M059J (cell line): Measurements from ENCODE around the gene C2orf68. TPM values are rescaled to one million over a fixed set of nuclear protein-coding genes. Genes with fewer than 3 reads are reported as not detected.
A peak's percentile ranks its signal among the peaks of the same experiment; 100 is the strongest.
"Not testable (repeated sequence)": the region's sequence is repeated elsewhere in the genome, so short reads cannot be mapped to it uniquely, and the experiment has no call there.

ENCODE experiments used
- DNase-seq: peaks from one replicate; pipeline ENCODE4 v3.0.0-alpha.2; 2012; ENCODE audit warnings: low read depth
- total RNA-seq: library from RNA; depleted of rRNA; stranded (reverse); fragments of >200 nt; shearing (Covaris generic); gene quantifications from 2 replicates; pipeline ENCODE4 v1.2.3, GENCODE V29; 2014

C2orf68 gene
- total RNA-seq, 1 experiment from 2014 or later: 19.1 TPM

DNA sequence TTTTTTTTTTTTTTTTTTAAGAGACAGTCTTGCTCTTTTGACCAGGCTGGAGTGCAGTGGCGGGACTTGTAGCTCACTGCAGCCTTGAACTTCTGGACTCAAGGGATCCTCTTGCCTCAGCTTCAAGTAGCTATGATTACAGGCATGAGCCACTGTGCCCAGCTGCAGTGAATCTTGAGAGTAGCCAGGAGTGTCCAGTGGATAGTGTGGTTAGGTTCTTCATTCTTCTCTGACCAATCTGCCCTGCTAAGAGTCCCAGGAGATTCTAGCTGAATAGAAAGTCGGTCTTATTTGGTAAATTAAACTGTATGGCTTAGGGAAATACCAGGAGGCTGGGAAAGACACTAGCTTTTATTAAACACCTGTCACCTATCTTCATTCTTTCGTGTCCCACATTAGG is 19.4 kb upstream of the C2orf68 start:
- no peak for DNase-seq

DNA sequence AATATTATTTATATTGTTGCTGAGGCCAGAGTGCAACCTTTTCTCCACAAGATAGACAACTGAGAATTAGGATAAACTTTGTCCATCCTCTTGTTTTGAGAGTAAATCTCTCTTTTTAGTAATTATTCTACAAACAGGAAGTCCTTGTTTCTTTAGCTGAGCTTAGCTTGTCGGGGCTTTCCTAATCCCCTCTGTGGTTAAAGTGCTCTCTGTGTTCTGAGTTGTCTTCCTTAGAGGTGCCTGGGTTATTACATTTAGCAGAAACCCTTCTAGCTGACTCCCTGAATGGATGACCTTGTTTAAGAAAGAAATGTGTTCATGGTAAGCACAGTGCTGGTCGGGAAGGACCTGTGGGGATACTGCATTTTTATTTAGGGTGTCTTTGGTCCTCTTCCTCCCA is 16.8 kb upstream of the C2orf68 start:
- DNase-seq: no peak

DNA sequence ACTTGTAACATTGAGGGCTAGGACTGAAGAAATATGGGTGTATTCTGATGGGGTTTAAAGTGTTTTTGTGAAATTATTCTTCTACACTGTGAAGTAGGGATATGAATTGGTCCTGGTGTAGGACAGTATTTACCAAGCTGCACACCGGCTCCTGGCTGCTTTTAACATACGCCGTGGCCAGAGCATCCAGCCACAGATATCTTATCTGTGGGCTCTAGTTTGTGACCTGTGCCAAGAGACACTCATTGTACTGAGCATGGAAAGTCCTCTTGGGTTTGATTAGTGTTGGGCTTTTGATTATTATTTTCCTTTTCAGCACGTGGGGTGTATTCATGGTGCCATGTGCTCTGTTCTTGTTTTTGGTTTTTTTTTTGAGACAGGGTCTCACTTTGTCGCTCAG is 12.1 kb upstream of the C2orf68 start:
- DNase-seq: no peak

DNA sequence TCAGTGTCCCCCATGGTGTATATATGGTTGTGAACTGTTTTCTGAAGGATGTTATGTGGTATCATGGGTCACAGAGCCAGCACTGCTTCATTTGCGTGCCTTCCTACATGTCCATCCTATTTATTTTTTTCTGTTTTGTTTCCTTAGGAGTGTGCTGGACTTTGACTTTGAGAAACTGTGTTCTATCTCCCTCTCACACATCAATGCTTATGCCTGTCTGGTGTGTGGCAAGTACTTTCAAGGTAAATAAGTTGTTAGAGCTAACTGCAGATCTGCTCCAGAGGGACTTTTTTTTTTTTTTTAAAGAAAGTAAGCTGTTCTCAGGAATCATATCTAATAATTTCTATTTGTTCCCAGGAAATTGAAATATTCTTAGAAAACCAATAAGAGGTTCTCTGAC is 9.5 kb upstream of the C2orf68 start:
- no peak for DNase-seq

DNA sequence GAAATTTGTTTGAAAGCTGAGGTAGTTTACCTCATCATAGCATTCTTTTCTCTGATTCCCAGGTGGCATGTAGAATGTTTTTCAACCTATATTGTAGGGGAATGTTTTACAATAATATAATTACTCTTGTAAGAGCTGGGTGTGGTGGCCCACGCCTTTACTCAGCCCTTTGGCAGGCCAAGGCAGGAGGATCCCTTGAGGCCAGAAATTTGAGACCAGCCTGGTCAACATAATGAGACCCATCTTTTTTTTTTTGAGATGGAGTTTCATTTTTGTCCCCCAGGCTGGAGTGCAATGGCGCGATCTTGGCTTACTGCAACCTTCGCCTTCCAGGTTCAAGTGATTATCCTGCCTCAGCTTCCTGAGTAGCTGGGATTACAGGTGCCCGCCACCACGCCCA is 7.8 kb upstream of the C2orf68 start:
- no peak for DNase-seq

DNA sequence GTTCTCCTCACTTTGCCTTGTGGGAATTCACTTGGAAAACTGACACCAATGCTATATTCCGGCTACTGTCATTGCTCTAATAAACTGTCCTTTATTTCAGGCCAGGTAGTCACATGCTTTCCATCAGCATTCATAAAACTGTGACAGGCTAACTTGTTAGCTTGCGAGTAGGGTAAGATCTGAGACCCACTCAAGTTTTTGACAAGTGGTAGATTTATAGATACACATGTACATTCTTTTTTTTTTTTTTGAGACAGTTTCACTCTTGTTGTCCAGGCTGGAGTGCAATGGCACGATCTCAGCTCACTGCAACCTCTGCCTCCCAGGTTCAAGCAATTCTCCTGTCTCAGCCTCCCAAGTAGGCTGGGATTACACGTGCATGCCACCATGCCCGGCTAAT is 5.9 kb upstream of the C2orf68 start:
- DNase-seq: not testable (repeated sequence)

DNA sequence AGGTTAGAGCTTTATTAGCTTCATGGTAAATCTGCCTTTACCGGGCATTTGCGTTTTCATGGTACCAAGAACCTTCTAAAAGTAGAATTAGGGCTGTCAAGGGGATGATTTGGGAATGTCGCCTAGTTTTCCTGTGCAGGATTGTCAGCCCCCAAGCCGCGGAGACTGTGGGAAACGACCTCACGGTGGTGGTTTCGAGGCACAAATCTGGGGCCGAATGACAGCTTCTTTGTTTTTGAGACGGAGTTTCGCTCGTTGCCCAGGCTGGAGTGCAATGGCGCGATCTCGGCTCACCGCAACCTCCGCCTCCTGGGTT is 3.5 kb upstream of the C2orf68 start:
- no peak for DNase-seq

DNA sequence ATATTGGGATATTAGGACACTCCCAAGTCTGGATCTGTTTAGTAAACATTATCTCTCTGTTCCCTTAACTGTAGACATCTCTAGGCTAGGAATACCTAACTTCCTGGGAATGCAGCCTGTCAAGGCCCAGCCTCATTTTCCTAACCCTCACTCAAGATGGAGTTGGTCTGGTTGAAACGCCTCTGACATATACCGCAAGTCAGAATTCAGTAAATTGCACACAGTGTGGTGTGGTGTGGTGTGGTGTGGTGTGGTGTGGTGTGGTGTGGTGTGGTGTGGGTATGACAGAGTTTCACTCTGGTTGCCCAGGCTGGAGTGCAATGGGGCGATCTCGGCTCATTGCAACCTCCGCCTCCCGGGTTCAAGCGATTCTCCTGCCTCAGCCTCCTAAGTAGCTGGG is 2.9 kb upstream of the C2orf68 start:
- not testable (repeated sequence) for DNase-seq

DNA sequence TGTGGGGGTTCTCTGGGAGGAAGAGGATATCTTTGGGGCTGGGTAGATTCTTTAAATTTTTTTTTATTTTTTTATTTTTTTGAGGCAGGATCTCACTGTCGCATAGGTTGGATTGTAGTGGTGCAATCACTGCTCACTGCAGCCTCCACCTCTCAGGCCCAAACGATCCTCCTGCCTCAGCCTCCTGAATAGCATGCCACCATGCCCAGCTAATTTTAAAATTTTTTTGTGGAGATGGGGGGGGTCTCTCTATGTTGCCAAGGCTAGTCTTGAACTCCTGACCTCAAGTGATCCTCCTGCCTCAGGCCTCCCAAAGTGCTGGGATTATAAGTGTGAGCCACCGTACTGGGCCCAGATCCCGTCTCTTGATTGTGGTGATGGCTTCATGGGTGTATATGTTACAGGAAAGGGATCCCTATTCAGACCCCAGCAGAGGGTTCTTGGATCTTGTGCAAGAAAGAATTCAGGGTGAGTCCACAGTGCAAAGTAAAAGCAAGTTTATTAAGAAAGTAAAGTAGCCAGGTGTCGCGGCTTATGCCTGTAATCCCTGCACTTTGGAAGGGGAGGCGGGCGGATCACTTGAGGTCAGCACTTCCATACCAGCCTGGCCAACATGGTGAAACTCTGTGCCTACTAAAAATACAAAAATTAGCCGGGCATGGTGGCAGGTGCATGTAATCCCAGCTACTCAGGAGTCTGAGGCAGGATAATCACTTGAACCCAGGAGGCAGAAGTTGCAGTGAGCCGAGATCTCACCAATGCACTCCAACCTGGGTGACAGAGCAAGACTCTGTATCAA is 2.0 kb upstream of the C2orf68 start:
- DNase-seq: no peak

DNA sequence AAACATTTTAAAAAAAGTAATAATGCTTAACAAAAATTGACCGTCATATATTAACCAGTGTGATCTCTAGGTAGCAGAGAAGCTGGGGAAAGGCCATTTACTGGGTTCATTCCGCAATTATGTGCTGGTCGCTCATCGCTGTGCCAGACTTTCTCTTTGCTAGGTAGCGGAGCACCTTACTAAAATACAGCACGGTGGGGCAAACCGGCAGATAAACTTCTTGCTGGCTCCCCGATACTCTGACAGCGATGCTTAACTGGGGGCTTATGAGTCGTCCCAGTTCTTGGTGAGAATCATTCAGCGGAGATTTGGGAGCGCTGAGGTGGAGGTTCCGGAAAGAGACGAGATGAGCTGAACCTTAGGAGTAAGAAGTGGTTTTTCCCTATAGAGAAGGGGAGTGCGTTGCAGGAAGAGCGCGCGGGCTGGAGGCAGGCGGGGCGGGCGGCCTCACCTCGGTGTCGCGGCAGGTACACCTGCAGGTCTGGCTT is 605 bp downstream of the C2orf68 start:
- no peak for DNase-seq

DNA sequence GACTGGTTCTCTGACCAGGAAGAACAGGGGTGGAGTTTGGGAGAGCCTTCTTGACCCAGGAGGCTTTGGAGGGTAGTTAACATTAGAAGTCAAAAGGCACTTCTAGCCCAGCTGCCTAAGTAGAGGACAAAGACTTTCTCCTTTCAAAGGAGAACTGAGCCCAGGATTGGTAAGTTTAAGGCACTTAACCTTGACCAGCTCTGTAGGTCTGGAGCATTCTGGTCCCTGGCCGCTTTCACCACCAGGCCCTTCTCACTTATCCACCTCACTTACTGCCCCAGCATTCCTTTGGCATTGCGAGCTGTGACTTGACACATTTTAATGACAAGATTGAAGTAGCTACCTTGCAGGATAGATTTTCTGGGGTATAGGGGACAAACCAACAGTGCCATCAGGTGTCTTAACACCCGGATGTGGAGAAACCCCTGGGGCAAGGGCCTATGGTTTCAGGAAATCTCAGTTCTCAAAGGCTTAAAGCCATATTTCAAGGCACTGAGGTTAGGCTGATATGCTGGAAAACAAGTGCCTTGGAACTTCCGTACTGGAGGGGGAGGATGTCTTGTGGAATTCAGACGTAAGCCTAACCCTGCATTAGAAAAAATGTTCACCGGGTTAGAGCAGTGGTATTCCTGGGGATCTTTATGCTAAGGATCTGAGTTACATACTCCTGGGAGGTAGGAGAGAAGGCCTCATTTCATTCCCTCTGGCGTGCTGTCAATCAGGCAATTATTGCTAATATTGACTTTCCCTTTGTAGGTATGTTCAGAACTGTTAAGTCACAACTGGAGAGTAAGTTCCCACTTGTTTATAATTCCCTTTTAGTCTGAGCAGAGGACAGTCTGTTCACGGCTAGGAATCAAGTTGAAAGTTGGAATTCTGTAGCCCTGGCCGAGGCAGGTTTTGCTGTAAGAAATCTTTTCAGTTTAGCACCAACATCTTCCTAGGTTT is 4.3 kb downstream of the C2orf68 start:
- no peak for DNase-seq

DNA sequence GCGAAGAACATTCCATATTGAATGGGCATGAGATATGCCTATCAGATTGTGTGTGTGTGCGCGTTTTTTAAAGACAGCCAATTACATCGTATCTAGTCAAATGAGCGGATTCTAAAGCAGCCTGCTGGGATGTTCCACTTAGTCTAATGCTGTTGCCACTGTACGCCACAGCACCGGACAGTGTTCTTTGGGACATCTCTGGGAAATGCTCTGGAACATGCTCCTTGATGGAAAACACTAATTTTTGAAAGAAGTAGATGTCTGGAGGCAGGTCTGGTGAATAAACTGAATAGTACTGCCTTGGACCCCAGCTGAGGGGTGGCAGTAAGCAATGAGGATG is 5.8 kb downstream of the C2orf68 start:
- no peak for DNase-seq

DNA sequence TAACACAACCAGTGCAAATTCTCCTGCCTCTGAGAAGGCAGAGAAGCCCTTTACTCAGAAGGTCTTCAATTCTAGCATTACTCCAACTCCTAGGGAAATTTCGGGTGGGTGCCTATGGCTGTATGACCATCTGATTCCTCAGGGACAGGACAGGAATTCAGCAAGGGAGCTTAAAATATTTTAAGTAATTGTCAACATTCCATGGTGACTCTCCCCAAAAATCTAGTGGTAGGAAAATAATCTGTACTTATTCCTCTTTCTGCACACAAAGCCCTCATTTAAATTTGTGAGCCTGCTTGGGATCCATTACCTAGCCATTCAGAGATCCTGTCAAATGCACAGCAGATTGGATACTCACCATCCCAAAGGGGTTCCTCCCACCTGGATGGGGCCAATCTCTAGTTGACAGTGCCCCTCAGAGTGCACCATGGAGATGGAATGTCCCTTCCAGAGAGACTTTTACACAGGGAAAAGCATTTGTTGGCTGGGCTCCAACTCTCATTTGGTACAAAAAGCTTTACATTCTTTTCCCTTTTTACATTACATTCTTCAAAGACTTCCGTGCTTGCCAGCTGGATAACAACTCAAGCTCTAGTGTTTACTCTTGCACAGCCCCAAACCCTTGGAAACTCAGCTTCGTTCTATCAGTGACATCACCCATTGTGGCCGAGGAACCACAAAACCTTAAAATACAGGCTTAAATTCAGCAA is 6.3 kb downstream of the C2orf68 start:
- DNase-seq: peak; percentile 46

DNA sequence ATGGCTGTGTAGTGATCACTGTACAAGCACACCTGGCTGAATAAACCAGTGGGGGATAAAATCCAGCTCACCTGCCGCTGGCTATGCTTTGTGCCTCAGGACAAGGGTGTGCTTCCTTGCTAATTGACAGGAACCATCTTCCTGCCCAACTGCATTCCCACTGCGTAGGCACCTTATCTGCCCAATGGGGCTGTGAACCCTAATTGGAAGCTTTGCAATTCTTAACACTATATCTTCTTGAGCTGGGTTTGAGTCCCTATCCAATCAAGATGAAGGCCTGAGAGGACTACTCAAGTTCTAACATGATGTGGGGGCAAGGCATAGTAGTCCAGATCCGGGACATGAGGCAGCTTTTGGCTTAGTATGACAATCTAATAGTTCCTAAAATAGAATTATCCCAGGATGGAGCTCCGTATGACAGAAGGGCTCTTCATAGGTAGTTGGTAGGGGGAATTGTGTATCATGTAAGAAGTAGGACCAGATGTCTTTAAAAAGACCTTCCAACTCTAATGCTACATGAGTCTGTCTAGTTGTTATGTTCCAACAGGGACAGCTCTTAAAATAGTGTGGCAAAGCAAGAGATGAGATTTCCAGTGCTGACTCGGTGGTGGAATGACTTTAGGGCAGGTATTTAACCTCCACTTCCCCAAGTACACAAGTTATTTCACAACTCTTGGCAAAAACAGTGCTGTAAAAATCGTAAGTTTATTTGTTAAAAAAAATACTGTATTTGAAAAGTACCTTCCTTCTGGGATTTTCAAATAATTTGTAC is 7.1 kb downstream of the C2orf68 start:
- no peak for DNase-seq

DNA sequence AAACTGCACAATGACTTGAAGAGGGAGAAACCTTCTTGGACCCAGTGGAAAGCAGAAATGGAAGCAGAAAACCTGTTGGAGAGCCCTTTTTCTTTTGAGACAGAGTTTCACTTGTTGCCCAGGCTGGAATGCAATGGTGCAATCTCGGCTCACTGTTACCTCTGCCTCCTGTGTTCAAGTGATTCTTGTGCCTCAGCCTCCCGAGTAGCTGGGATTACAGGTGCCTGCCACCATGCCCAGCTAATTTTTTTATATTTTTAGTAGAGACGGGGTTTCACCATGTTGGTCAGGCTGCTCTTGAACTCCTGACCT is 7.8 kb downstream of the C2orf68 start:
- not testable (repeated sequence) for DNase-seq

DNA sequence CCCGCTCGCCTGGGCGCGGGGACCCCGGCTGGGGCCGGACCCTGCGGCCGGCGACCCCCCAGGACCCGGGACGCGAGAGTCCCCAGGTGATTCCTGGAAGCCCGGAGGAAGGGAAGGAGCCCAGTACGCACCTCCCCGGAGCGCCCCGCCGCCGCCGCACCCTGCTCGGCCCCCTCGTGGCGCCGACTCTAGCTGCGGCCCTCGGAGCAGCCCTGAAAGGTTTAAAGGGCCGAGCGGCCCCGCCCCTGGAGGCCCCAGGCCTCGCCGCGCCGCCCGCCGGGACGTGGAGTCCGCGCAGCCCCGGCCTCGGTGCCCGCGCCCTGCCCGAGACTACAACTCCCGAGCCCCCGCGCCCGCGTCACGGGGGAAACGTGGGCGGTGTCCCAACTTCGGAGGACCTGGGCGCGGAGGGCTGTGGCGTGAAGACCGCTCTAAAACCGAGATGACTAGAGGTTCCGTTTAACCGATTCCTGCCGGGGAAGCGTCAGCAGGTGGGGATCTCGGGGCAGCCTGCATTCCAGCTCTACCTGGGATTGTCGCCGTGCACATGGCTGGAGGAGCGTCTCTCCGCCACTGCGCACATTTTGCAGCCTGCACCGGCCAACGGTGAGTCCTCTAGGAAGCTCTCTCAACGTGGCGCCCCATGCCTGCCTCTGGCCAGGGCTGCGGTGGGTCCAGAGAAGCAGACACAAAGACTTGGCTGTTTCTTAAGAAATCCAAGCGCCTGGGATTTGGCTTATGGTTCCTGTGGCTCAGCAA is 9.2 kb downstream of the C2orf68 start, which contains the start of gene TMEM150A:
TSS of gene TMEM150A (minus strand) at position 223 of the 759 bp plus-strand sequence. CDS start 750 bp downstream, outside the sequence.
- DNase-seq: peak; percentile 90

DNA sequence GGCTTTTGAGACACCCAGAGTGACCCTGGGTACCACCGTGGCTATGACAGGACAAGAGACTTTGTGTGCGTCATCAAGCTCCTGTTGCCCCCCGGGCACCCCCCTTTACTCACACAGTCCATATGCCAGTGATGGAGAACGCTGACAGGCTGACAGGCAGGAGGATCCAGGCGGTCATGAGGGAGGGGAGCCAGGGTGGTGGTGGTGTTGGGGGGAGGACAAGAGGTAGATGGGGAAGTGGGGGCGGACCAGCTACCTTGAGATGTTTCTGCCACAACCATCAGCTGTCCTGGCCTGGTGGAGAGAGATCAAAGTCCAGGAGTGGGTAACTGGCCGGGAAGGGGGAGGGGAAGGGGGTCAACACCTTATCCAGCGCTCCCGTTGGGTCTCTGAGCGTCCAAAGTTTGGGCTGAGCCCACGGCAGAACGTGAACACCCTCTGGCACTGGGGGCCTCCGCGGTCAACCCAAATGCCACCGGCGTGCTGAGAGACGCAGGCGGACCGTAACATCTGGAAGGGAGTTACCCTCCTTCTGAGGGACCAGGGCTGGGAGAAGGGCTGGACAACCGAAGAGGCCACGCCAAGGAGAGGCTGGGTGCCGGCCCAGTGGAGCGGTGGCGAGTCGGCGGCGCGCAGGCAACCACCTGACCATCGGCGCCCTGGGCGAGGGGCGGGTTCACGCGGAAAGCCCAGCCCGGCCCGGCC is 9.9 kb downstream of the C2orf68 start:
- DNase-seq: peak; percentile 47

DNA sequence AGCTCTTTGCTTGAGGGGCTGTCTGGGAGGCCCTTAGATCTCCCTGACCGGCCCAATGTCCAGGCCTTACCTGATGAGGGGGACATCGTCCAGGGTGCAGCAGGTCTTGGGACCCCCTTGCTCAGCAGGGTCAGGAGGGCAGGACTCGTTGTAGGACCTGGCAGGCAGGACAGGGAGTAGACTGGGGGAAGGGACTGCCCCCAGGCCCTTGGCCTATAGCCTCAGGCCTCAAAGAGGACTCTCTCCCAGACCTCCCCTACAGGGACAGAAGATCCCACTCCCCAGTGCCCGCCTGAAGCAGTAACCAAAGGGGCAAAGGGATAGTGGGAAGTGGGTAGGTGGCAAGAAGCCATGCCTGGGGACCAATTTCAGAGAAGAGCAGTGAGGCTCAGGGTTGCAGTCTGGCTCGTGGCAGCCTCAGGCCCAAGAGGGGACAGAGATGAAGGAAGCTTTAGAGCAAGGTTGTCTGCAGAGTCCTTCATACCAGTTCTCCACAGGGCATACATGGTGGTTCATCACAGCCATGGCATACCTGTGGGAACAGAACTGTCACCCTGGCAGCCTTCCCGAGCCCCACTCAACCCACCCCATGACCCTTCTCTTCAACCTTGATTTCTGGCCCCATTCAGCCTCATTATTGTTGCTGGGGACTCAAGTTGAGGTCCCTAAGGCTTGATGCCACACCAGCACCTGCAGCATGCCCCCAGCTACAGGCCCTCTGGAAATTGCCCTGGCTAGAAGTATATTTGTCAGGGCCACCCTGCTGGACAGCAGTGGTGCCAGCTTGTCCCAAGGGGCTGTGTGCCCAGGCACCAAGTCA is 10.7 kb downstream of the C2orf68 start:
- no peak for DNase-seq

DNA sequence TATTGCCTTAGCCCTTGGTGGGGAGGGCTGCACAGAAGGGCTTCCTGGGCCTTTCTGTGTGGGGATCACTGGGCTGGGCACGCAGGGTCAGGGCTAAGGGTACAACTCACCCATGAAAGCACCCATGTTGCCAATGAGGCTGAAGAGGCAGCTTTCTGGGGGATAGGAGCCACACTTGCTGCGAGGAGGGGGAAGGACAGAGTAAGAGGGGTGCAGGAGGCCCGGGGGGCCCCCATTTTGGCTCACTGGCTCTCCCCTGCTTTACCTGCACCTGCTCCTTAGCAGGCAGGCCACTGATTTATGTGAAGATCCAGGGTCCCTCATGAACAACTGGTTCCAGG is 11.7 kb downstream of the C2orf68 start:
- DNase-seq: no peak
